HG03280 (cell line): Measurements from ENCODE around the gene TRAF7.

ENCODE experiments used
- ATAC-seq: cut with Tn5 transposase; IDR thresholded peaks from one replicate; pipeline ENCODE4 v1.9.1; 2021; ENCODE audit warnings: mild to moderate bottlenecking, moderate library complexity; ENCODE audit not compliant: unreplicated experiment

TRAF7 gene

DNA sequence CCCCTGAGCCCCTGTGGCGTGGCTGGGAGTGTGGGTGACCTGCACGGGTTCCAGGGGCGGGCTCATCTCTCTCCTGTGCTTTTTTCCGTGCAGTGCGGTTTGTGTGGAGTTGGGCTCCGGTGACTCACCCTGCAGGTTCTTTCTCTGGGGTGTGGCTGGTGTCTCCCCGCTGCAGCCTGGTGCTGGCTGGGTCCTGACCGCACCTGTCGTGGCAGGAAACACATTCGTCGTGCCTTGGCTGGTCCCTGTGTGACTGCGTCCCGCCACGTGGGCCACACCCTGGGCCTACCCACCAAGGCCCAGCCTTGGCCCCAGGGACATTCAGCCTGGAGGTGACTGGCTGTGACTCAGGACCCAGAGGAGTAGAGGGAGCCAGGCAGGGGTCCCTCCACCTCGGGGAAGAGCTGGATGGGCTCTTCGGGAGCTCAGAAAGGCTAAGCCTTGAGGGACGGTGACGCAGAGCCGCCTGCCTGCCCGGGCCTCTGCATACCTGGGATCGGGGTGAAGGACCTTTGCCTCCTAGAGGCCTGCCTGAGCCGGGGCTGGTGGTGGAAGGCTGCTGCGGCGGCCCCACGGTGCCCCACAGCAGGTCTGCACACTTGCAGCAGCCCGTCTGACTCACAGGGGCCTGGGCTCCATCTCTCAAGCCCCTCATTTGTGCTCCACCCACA lies 7.8 kb downstream of the TRAF7 start:
- no peak for ATAC-seq

DNA sequence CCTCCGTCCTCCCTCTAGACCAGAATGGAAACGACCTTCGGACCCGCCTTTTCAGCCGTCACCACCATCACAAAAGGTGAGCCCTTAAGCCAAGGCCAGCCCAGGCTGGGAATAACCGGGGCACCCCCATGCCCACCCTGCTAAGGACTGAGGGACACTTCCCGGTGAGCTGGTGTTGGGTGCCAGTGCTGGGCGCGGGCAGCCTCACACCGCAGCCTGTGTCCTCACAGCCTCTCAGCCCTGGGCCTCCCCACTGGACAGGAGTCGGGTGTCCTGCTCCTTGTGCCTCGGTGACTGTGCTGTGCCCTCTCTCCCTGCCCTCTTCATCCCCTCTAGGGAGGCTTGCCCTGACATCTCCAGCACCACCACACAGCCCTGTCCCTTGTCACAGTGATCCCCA lies 10.3 kb downstream of the TRAF7 start:
- no peak for ATAC-seq

GRCh38 chr16:2166263-2167067 lies 10.9 kb downstream of the TRAF7 start:
- no peak for ATAC-seq

- no peak for ATAC-seq
Observed at GRCh38 chr16:2167068-2167638, 11.6 kb downstream of the TRAF7 start.

DNA sequence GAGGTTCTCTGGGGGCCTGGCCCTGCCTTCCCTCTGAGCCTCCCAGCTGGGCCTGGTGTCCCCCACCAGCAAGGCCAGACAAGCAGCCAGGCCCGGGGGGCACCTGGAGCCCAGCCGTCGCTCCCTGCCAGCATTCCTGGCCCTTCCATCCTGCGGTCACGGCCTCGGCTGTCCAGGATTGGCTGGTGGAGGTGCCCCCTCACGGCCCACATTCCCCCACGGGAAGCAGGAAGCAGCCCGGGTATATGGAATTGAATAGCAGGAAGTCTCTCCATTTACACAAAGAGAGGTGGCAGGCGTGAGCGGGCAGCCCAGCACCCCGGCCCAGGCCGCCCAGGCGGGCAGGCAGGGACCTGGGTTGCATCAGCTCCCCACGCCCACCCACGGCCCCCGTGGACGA lies 14.5 kb downstream of the TRAF7 start:
- ATAC-seq = no peak

- ATAC-seq = no peak
Observed at GRCh38 chr16:2170587-2171435, 15.2 kb downstream of the TRAF7 start.

DNA sequence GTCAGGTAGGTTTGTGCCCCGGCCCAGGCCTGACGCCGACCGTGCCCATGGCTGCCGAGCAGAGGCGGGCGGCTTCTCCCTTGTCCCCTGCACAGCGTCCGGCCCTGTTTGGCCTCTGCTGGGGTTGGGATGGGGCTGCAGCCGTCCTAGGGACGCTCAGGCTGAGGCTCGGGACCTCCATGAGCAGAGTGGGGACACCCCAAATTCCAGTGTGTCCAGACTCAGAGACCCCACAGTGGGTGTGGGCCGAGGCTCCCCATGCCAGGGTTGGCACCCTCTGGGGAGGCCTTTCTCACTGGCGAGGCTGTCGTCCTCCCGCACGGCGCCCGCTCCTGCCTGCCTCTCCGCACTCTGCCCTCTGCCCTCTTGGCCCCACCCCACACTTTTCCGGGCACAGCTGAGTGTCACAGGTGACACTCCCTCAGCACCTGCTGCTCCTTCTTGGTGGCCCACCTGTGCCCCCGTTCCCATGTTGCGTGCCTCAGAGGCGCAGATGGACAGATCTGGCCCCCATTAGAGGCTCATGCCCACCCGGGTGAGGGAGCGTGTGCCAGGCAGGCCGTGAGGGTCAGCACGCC lies 16.1 kb downstream of the TRAF7 start:
- no peak for ATAC-seq

DNA sequence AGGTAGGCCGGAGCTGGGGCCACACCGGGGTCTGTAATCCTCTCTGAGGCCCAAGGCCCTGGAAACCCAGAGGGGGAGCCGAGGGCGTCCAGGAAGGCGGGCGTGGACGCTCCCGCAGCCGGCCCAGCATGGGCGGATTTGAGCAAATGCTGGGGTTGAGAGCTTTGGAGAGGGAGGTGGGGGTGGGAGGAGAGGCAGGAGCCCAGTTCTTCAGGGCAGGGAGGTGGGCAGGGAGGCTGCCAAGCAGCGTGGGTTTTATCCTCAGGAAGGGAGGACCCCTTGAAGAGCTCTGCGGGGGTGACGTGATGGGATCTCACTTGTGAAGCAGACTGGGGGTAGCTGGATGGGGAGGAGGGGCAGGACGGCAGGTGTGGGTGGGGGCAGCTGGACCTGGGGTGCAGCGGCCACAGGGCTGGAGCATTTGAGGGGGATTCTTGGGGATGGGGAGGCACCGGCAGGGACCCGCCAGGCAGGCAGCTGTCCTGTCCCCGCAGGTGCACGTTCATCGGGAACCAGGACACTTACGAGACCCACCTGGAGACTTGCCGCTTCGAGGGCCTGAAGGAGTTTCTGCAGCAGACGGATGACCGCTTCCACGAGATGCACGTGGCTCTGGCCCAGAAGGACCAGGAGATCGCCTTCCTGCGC lies 17.2 kb downstream of the TRAF7 start:
- no peak for ATAC-seq

GRCh38 chr16:2173366-2173765 lies 17.8 kb downstream of the TRAF7 start:
- no peak for ATAC-seq

DNA sequence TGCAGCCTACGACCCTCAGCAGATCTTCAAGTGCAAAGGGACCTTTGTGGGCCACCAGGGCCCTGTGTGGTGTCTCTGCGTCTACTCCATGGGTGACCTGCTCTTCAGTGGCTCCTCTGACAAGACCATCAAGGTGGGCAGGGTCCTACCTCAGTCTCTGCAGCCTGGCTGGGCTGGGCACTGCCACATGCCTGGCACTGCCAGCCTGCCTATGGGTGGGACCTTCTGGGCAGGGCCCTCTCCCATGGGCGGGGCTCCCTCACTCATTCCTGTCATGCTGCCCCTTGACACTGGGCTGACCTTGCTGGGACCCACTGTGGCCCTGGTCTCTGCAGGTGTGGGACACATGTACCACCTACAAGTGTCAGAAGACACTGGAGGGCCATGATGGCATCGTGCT lies 18.3 kb downstream of the TRAF7 start:
- ATAC-seq = no peak

- ATAC-seq = no peak
Observed at GRCh38 chr16:2174396-2175131, 19.0 kb downstream of the TRAF7 start.

DNA sequence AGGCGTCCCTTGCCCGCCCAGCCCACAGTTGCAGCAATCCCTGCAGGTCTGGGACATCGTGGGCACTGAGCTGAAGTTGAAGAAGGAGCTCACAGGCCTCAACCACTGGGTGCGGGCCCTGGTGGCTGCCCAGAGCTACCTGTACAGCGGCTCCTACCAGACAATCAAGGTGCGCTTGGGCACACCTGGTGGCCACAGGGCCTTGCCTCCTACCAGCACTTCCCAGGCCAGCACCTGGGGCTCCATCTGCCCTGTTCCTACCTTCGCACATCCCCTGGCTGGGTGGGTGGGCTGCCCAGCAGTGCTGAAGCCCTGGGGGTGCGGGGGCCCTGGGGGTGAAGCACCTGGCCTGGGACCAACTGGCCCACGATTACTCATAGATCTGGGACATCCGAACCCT lies 19.9 kb downstream of the TRAF7 start:
- no peak for ATAC-seq

- ATAC-seq = no peak
Observed at GRCh38 chr16:2176047-2176446, 20.5 kb downstream of the TRAF7 start.

DNA sequence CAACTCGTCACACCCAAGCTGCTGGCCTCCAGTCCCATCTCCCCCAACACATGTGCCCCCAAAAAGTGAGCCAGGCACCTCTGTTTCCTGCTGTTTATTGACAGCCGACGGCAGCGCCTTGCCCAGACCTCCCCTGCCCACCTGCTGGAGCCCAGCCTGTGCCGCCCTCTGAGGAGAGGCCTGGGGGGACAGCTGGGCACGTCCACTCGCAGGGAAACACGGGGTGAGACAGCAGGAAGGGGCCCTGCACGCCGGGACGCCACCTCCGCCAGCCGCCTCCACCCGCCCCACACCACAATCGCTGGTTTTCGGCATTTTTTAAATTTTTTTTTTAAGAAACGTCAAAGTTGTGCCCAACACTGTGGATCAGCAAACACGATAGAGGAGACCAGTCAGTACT lies 21.5 kb downstream of the TRAF7 start:
- no peak for ATAC-seq

DNA sequence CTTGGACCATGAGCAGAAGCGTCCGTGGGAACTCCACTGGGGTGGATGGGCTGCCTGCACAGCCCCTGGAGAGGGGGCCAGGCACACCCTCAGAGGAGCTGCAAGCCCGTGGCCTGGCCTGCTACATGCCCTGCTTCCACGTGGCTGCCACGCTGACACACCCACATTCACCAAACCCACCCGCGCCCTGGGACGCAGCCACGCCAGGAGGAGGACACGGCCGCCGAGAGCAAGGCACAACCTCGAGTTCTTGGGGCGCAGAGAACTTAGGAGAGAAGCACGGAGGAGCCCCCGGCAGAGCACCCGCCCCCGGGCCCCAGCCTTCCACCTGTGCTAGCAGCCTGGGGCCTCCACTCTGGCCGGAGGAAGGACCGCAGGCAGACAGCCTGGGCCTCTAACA lies 22.0 kb downstream of the TRAF7 start:
- no peak for ATAC-seq

DNA sequence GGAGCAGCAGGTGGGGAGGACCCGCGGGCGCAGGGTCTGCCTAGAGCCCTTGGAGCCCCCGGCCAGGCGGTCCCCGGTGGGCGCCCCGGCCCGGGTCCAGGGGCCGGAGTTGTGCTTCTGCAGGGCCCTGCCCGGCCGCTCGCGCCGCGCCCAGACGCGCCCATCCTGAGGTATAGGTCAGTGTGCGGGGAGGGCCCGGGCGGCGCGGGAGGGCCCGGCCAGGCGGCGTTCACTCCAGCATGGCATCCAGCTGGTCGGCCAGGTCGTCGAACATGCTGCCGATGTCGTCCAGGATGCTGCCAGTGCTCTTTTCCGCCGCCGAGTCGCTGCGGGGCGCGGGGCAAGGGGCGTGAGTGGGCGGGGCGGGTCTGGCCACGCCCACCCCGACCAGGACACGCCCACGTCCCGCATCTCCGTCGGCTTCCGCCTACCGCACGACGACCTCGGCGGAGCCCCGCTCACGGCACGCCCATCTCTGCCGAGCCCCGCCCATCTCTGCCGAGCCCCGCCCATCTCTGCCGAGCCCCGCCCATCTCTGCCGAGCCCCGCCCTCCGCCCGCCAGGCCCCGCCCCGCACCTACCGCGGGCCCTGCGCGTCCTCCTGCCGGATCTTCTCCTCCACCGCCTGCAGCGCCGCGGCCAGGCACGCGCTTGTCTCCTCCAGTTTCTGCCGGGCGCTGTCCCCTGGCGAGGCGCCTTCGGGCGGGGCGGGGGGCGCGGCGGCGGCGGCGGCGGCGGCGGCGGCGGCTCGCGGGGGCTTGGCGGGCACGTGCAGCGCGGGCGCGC lies 22.9 kb downstream of the TRAF7 start:
- no peak for ATAC-seq

- no peak for ATAC-seq
Observed at GRCh38 chr16:2179107-2179501, 23.5 kb downstream of the TRAF7 start.

- no peak for ATAC-seq
Observed at GRCh38 chr16:2179576-2179975, 24.0 kb downstream of the TRAF7 start.

GRCh38 chr16:2180461-2180860 lies 24.9 kb downstream of the TRAF7 start:
- no peak for ATAC-seq
